GM12878 (cell line): ENCODE data around the gene ARHGAP15. TPM values are rescaled to one million over a fixed set of nuclear protein-coding genes. Genes with fewer than 3 reads are reported as not detected.

Experiments used
- ATAC-seq: fragments of 200-7000 bp; cut with Tn5 transposase; 3 replicates; pipeline ENCODE4 v1.9.1; 2020; ENCODE audit warnings: mild to moderate bottlenecking, moderate library complexity
- BruUV-seq: library from RNA; stranded (reverse); fragments of 400-500 nt; replicated peaks from 2 replicates; lab custom pipeline; 2021; lab: Mats Ljungman, UMichigan
- CTCF ChIA-PET: fragments of 300-600 bp; sonication (Branson Sonifier 250); formaldehyde crosslinking; extraction: SDS; loops from one replicate; lab custom pipeline; 2021; ENCODE audit warnings: inconsistent platforms; lab: Yijun Ruan, JAX
- POLR2A ChIA-PET: fragments of 350-600 bp; formaldehyde crosslinking; extraction: SDS; loops from one replicate; lab custom pipeline; 2021; ENCODE audit warnings: inconsistent platforms; lab: Charles Lee
- RAD21 ChIA-PET: fragments of 300-600 bp; sonication (Branson Sonifier 250); formaldehyde crosslinking; loops from one replicate; lab custom pipeline; 2023; ENCODE audit warnings: antibody characterized with exemption; ENCODE audit not compliant: unreplicated experiment; lab: Charles Lee
- SMC1A ChIA-PET: fragments of 300-600 bp; sonication (Branson Sonifier 250); formaldehyde crosslinking; loops from one replicate; lab custom pipeline; 2023; ENCODE audit not compliant: unreplicated experiment, uncharacterized antibody; lab: Charles Lee
- DNase-seq: peaks from one replicate; pipeline ENCODE4 v3.0.0-alpha.2; 2011; ENCODE audit warnings: low read depth, low spot score
- FAIRE-seq: peaks from 3 replicates; lab custom pipeline; 2011; peaks lifted over from hg19 to GRCh38; lab: Jason Lieb, UNC
- H2AFZ ChIP-seq: 2 replicates; pipeline ENCODE4 v1.6.0; 2011; ENCODE audit warnings: low read depth, low read length, control low read depth; ENCODE audit not compliant: control insufficient read depth
- H3K27ac ChIP-seq: 2 replicates; pipeline ENCODE4 v1.5.1; 2011; ENCODE audit warnings: control low read depth; ENCODE audit not compliant: control insufficient read depth, insufficient read depth
- H3K27me3 ChIP-seq, 2 experiments: replicated peaks in 1 of 2; 2 replicates each; pipeline versions ENCODE4 v1.6.0 to v1.6.1; 2011; ENCODE audit warnings: low read length in 1 of 2; ENCODE audit not compliant: control insufficient read depth in 2 of 2, insufficient read depth in 2 of 2
- H3K36me3 ChIP-seq, 2 experiments: 2 replicates each; pipeline ENCODE4 v1.5.1; 2011; ENCODE audit warnings: low read length in 1 of 2; ENCODE audit not compliant: control insufficient read depth in 2 of 2, insufficient read depth in 2 of 2
- H3K4me1 ChIP-seq: 2 replicates; pipeline ENCODE4 v1.6.1; 2011; ENCODE audit warnings: mild to moderate bottlenecking, low read length, moderate library complexity, mixed read lengths; ENCODE audit not compliant: control insufficient read depth, insufficient read depth
- H3K4me2 ChIP-seq: 2 replicates; pipeline ENCODE4 v1.6.0; 2011; ENCODE audit warnings: control low read depth; ENCODE audit not compliant: control insufficient read depth, insufficient read depth
- H3K4me3 ChIP-seq: fragments of 200-600 bp; sonication (generic); 2 replicates; pipeline ENCODE4 v1.5.1; 2016
- H3K79me2 ChIP-seq: 2 replicates; pipeline ENCODE4 v1.6.0; 2011; ENCODE audit warnings: low read length; ENCODE audit not compliant: control insufficient read depth, insufficient read depth
- H3K9ac ChIP-seq: 2 replicates; pipeline ENCODE4 v1.8.0; 2011; ENCODE audit warnings: low read length, control low read depth, mixed read lengths; ENCODE audit not compliant: control insufficient read depth, insufficient read depth
- H3K9me3 ChIP-seq: replicated peaks from 3 replicates; pipeline ENCODE4 v1.5.1; 2011; ENCODE audit warnings: mild to moderate bottlenecking, low read length; ENCODE audit not compliant: control insufficient read depth, insufficient read depth
- H4K20me1 ChIP-seq: 2 replicates; pipeline ENCODE4 v1.6.0; 2011; ENCODE audit not compliant: control insufficient read depth, insufficient read depth
- EP300 ChIP-seq, 2 experiments: fragments of 150-350 bp in 1 of 2; IDR thresholded peaks; 2 replicates each; pipeline ENCODE4 v1.6.1; 2011 to 2012; ENCODE audit warnings: low read depth in 2 of 2, low read length in 2 of 2, borderline replicate concordance in 1 of 2, improper control_type of control experiment in 1 of 2, inconsistent platforms in 1 of 2; ENCODE audit not compliant: control insufficient read depth in 1 of 2
- HDAC6 ChIP-seq: fragments of 200-600 bp; sonication (generic); IDR thresholded peaks from one replicate; pipeline ENCODE4 v1.8.0; 2017; ENCODE audit warnings: antibody characterized with exemption; ENCODE audit not compliant: unreplicated experiment
- KDM1A ChIP-seq: fragments of 200-600 bp; sonication (generic); IDR thresholded peaks from 2 replicates; pipeline ENCODE4 v1.6.1; 2016; ENCODE audit warnings: borderline replicate concordance
- LARP7 ChIP-seq: fragments of 450-650 bp; IDR thresholded peaks from 2 replicates; pipeline ENCODE4 v1.6.1; 2017; ENCODE audit warnings: mild to moderate bottlenecking
- MYB ChIP-seq: fragments of 150-350 bp; IDR thresholded peaks from 2 replicates; pipeline ENCODE4 v1.6.1; 2014; ENCODE audit warnings: mild to moderate bottlenecking, low read depth, low read length, borderline replicate concordance
- POLR2AphosphoS2 ChIP-seq: IDR thresholded peaks from 2 replicates; pipeline ENCODE4 v1.6.1; 2011; ENCODE audit warnings: low read depth, mild to moderate bottlenecking, low read length, improper control_type of control experiment, moderate library complexity
- SMC3 ChIP-seq: IDR thresholded peaks from 2 replicates; pipeline ENCODE4 v1.6.1; 2011; ENCODE audit warnings: low read length, improper control_type of control experiment, borderline replicate concordance
- SP1 ChIP-seq: IDR thresholded peaks from one replicate; pipeline ENCODE4 v1.6.1; 2011; ENCODE audit warnings: low read depth, low read length
- TCF12 ChIP-seq: IDR thresholded peaks from 2 replicates; pipeline ENCODE4 v1.6.1; 2011; ENCODE audit warnings: low read depth, mild to moderate bottlenecking, low read length
- TCF3 ChIP-seq: IDR thresholded peaks from 2 replicates; pipeline ENCODE4 v1.6.1; 2012; ENCODE audit warnings: low read depth, mild to moderate bottlenecking, low read length, borderline replicate concordance; ENCODE audit not compliant: insufficient read depth
- WGBS: methylation state at CpG from one replicate; pipeline ENCODE4 v1.1.6; 2016; ENCODE audit warnings: low lambda C conversion rate; ENCODE audit not compliant: insufficient replicate concordance, insufficient coverage; ENCODE audit errors: missing lambda C conversion rate; 5-methylcytosine and 5-hydroxymethylcytosine counted together
- in situ Hi-C: fragments of 300-500 bp; cut with MboI; formaldehyde crosslinking; loops from 9 replicates; pipeline ENCODE4 v1.14.3; 2018; ENCODE audit warnings: mixed read lengths
- intact Hi-C: fragments of 100-400 bp; cut with micrococcal nuclease; formaldehyde crosslinking; loops from one replicate; pipeline ENCODE4 v1.14.2; 2022; ENCODE audit not compliant: unreplicated experiment
- polyA plus RNA-seq, 11 experiments: library from polyadenylated mRNA; depleted of rRNA in 4 of 11; unstranded in 6 of 11; stranded (reverse) in 5 of 11; fragments of >200 nt; fragmentation: Nextera tagmentation in 4 of 11; fragmentation: Illumina TruSeq in 1 of 11; extraction: Ambion mirVana in 4 of 11; extraction: Trizol in 1 of 11; gene quantifications; 1 replicate in 1 of 11; 2 replicates in 10 of 11; pipeline versions ENCODE4 v1.2.1 to v1.2.3, GENCODE V29; 2011 to 2016; ENCODE audit warnings: inconsistent platforms in 2 of 11, missing spikeins in 2 of 11, low read depth in 1 of 11
- total RNA-seq, 4 experiments: library from RNA; depleted of rRNA in 3 of 4; stranded (reverse); fragments of >200 nt in 3 of 4; fragmentation: Illumina TruSeq in 1 of 4; extraction: Trizol in 1 of 4; gene quantifications; 2 replicates each; pipeline versions ENCODE4 v1.2.1 to v1.2.3, GENCODE V29; 2013 to 2021

ARHGAP15 gene
- total and polyA plus RNA-seq, 10 of the 15 experiments (the other 5 are each of a cell fraction or from before 2014, with no cell fraction given): 38.0 to 92.6 (median 66.7) TPM

- WGBS: 92% methylated on average over 1 of the region's 1 CpG
- in situ Hi-C loops: no loop called here
- Histone ChIP-seq H3K36me3 (0 out of 4 replicates have a peak, but pooled peaks cover 0 to 2% of the 10 kb centered on the region in 2 experiments), H2AFZ (no peak overlapping the region), H3K79me2 (peaks cover 83% of the 10 kb centered on the region), H3K4me2 (no peak overlapping the region), H3K9ac (no peak overlapping the region), H4K20me1 (no peaks in the 10 kb centered on the region), H3K4me1 (peaks cover 36% of the 10 kb centered on the region), H3K4me3 (no peak overlapping the region), H3K9me3 (no peaks in the 10 kb centered on the region), H3K27ac (no peak overlapping the region), H3K27me3 (no peaks in the 10 kb centered on the region)
- ATAC-seq (no peak), FAIRE-seq (no peak), DNase-seq (no peak)
- TF ChIP-seq TCF12 (no peak), TCF3 (no peak), SP1 (no peak), KDM1A (no peak), HDAC6 (no peak), POLR2AphosphoS2 (no peak), MYB (no peak), EP300 (IDR thresholded peaks at IDR 0.05; ENCODE audit: borderline replicate concordance in 1 of 2, control insufficient read depth in 1 of 2, low read depth in 2 of 2, low read length in 2 of 2) (no peak), LARP7 (no peak), SMC3 (no peak)
- RAD21 ChIA-PET: interaction anchor here (2.0 to 3.6 kb wide), 3 partner anchors 8 to 35 kb away, joined by 6 to 35 read pairs (median 15); partner anchors contain the start of gene ARHGAP15
- CTCF ChIA-PET: interaction anchor here (1.1 to 7.7 kb wide), 3 partner anchors 9 to 16 kb away, joined by 3 to 88 read pairs (median 3); partner anchors contain the start of gene ARHGAP15
- no TSS peak for BruUV-seq
- SMC1A ChIA-PET: interaction anchor here (0.8 to 7.4 kb wide), 2 partner anchors 15 to 34 kb away, joined by 4 to 109 read pairs; partner anchors contain the start of gene ARHGAP15
- POLR2A ChIA-PET: interaction anchor here (1.2 to 7.7 kb wide), 3 partner anchors 10 to 16 kb away, joined by 4 to 129 read pairs (median 6); partner anchors contain the start of gene ARHGAP15
- intact Hi-C loops: no loop called here
These were observed 17.1 kb downstream of the ARHGAP15 start for GRCh38 chr2:143146366-143146765.
